CD4-positive, alpha-beta memory T cell (primary cell): ENCODE results near the gene RPL11. TPM values are rescaled to one million over a fixed set of nuclear protein-coding genes. Genes with fewer than 3 reads are reported as not detected.

Experiments
- CTCF ChIA-PET: fragments of 350-600 bp; sonication (Branson Sonifier 250); formaldehyde crosslinking; loops from one replicate; lab custom pipeline; 2021; ENCODE audit warnings: inconsistent platforms; ENCODE audit not compliant: partially characterized antibody; lab: Charles Lee
- POLR2A ChIA-PET: fragments of 350-600 bp; sonication (Branson Sonifier 250); formaldehyde crosslinking; loops from one replicate; lab custom pipeline; 2021; ENCODE audit not compliant: partially characterized antibody; lab: Charles Lee
- DNase-seq, 5 donors: peaks; one replicate each; pipeline versions ENCODE4 v3.0.0 to v3.0.0-alpha.2; 2020 to 2022; ENCODE audit warnings: mixed read lengths in 1 of 5
- H3K27ac ChIP-seq: one replicate; pipeline ENCODE4 v1.7.0; 2013; ENCODE audit warnings: low read depth, low read length
- H3K27me3 ChIP-seq: 2 replicates; pipeline ENCODE4 v1.7.0; 2013; ENCODE audit warnings: mild to moderate bottlenecking, low read length, moderate library complexity; ENCODE audit not compliant: insufficient read depth
- H3K36me3 ChIP-seq: 2 replicates; pipeline ENCODE4 v1.7.0; 2013; ENCODE audit warnings: mild to moderate bottlenecking, low read length, moderate library complexity; ENCODE audit not compliant: insufficient read depth
- H3K4me1 ChIP-seq: 2 replicates; pipeline ENCODE4 v1.7.0; 2013; ENCODE audit warnings: mild to moderate bottlenecking, low read length, moderate library complexity; ENCODE audit not compliant: insufficient read depth
- H3K4me3 ChIP-seq, 2 donors: one replicate each; pipeline ENCODE4 v1.7.0; 2013; ENCODE audit warnings: low read length in 2 of 2, mild to moderate bottlenecking in 1 of 2
- H3K9me3 ChIP-seq, 2 donors: one replicate each; pipeline ENCODE4 v1.7.0; 2013; ENCODE audit warnings: low read length in 2 of 2, control low read depth in 1 of 2; ENCODE audit not compliant: control insufficient read depth in 1 of 2
- H3K27ac Mint-ChIP-seq, 7 donors: one replicate each; pipeline ENCODE4 v1.8.0; 2020 to 2021; ENCODE audit warnings: mixed read lengths in 7 of 7, mild to moderate bottlenecking in 6 of 7, inconsistent platforms in 3 of 7, moderate library complexity in 3 of 7
- H3K27me3 Mint-ChIP-seq, 2 donors: one replicate each; pipeline ENCODE4 v1.8.0; 2020 to 2021; ENCODE audit warnings: mixed read lengths in 2 of 2
- H3K36me3 Mint-ChIP-seq, 2 donors: one replicate each; pipeline ENCODE4 v1.8.0; 2020 to 2021; ENCODE audit warnings: mixed read lengths in 2 of 2, inconsistent platforms in 1 of 2, mild to moderate bottlenecking in 1 of 2
- H3K4me1 Mint-ChIP-seq, 4 donors: one replicate each; pipeline ENCODE4 v1.8.0; 2020 to 2021; ENCODE audit warnings: mixed read lengths in 4 of 4, mild to moderate bottlenecking in 1 of 4
- H3K4me3 Mint-ChIP-seq, 8 donors: one replicate each; pipeline ENCODE4 v1.8.0; 2020 to 2021; ENCODE audit warnings: mixed read lengths in 8 of 8, mild to moderate bottlenecking in 7 of 8, moderate library complexity in 6 of 8, inconsistent platforms in 3 of 8
- H3K9me3 Mint-ChIP-seq, 8 donors: one replicate each; pipeline ENCODE4 v1.8.0; 2020 to 2021; ENCODE audit warnings: mixed read lengths in 8 of 8, mild to moderate bottlenecking in 5 of 8, inconsistent platforms in 3 of 8, moderate library complexity in 1 of 8
- intact Hi-C: fragments of 100-400 bp; cut with micrococcal nuclease; formaldehyde crosslinking; loops from one replicate; pipeline ENCODE4 v1.15.1; 2023
- polyA plus RNA-seq, 2 donors: library from polyadenylated mRNA; unstranded; fragments of 300-500 nt; fragmentation: Illumina TruSeq; gene quantifications; one replicate each; pipeline ENCODE4 v1.2.3, GENCODE V29; 2021
- total RNA-seq, 2 experiments: library from RNA; stranded (reverse); gene quantifications; one replicate each; pipeline ENCODE4 v1.2.3, GENCODE V29; 2021

RPL11 gene
- total and polyA plus RNA-seq, 4 experiments from 2014 or later, result 1,255 to 2,088 (median 1,693) TPM

- Mint-ChIP-seq H3K4me3 (no peak overlapping the region), H3K4me1 (peaks cover 4 to 13% (median 8%) of the 10 kb centered on the region in 4 donors), H3K9me3 (no peaks in the 10 kb centered on the region), H3K27ac (peak overlapping the region in 1 of 7 donors; percentile 22), H3K36me3 (no peaks in the 10 kb centered on the region), H3K27me3 (peaks cover 0 to 1% of the 10 kb centered on the region in 2 donors)
- peak in 2 of 5 donors; percentile 16 to 25 for DNase-seq
- POLR2A ChIA-PET, result no interaction called here
- CTCF ChIA-PET, result interaction anchor here (0.6 to 1.6 kb wide), 7 partner anchors 27 to 176 kb away, joined by 3 to 9 read pairs (median 5); no protein-coding TSS in a partner anchor
- Histone ChIP-seq H3K27ac (no peak overlapping the region), H3K4me1 (peaks cover 8% of the 10 kb centered on the region), H3K4me3 (no peak overlapping the region), H3K9me3 (no peaks in the 10 kb centered on the region), H3K36me3 (no peaks in the 10 kb centered on the region), H3K27me3 (no peaks in the 10 kb centered on the region)
- intact Hi-C loops, result no loop called here
Measured at GRCh38 chr1:23664837-23665795, 26.5 kb upstream of the RPL11 start.

DNA sequence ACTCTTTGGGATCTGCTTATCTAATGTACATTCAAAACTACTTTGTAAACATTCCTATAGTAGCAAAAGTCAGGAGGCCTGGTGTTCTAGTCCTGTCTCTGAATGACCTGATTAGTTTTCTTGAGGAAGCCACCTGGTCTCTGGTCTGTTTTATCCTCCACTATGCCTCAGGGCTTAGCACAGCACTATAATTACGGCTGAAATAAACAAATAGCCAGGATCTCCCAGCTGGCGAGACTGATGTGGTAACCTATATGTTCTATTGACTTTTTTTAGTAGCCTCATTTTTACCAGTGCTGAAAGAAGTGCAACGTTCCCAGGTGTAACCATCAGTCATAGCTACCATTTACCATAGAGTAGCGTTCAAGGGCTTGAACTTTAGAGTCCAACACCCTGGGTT lies 24.2 kb upstream of the RPL11 start:
- Mint-ChIP-seq H3K9me3 (no peaks in the 10 kb centered on the region), H3K27ac (no peak overlapping the region), H3K4me3 (no peak overlapping the region), H3K27me3 (no peaks in the 10 kb centered on the region), H3K4me1 (peaks cover 4 to 13% (median 8%) of the 10 kb centered on the region in 4 donors), H3K36me3 (no peaks in the 10 kb centered on the region)
- Histone ChIP-seq H3K27me3 (no peaks in the 10 kb centered on the region), H3K4me1 (peaks cover 8% of the 10 kb centered on the region), H3K4me3 (no peak overlapping the region), H3K27ac (no peak overlapping the region), H3K9me3 (no peaks in the 10 kb centered on the region), H3K36me3 (no peaks in the 10 kb centered on the region)
- POLR2A ChIA-PET, result no interaction called here
- DNase-seq, result no peak
- CTCF ChIA-PET, result no interaction called here
- intact Hi-C loops, result no loop called here

DNA sequence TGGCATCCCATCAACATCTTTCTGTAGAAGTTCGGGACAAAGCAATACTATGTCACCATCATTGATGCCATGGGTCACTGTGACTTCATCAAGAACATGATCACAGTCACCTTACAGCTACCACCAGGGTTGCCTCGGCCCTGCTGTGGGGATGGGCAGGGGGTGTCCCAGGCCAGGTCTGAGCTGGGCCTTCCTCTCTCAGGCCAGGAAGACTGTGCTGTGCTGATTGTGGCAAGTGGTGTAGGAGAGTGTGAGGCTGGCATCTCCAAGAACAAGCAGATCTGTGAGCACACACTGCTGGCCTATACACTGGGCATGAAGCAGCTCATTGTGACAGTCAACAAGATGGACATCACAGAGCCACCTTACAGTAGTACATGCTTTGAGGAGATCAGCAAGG lies 20.9 kb upstream of the RPL11 start:
- H3K36me3 Mint-ChIP-seq, result no peaks in the 10 kb centered on the region
- intact Hi-C loops, result no loop called here
- no peaks in the 10 kb centered on the region for H3K9me3 ChIP-seq
- H3K4me1 Mint-ChIP-seq, result no peaks in the 10 kb centered on the region
- no peak overlapping the region for H3K4me3 ChIP-seq
- H3K27me3 ChIP-seq, result no peaks in the 10 kb centered on the region
- no peaks in the 10 kb centered on the region for H3K36me3 ChIP-seq
- H3K4me1 ChIP-seq, result no peaks in the 10 kb centered on the region
- ChIA-PET CTCF (no interaction called here), POLR2A (no interaction called here)
- H3K27ac ChIP-seq, result no peak overlapping the region
- no peak overlapping the region for H3K27ac Mint-ChIP-seq
- peaks cover 0 to 1% of the 10 kb centered on the region in 2 donors for H3K27me3 Mint-ChIP-seq
- H3K4me3 Mint-ChIP-seq, result no peak overlapping the region
- no peak for DNase-seq
- no peaks in the 10 kb centered on the region for H3K9me3 Mint-ChIP-seq

GRCh38 chr1:23673086-23673813 lies 18.4 kb upstream of the RPL11 start:
- H3K9me3 ChIP-seq, result no peaks in the 10 kb centered on the region
- no peaks in the 10 kb centered on the region for H3K9me3 Mint-ChIP-seq
- no peak overlapping the region for H3K27ac ChIP-seq
- H3K27me3 Mint-ChIP-seq, result peaks cover 0 to 1% of the 10 kb centered on the region in 2 donors
- POLR2A ChIA-PET, result no interaction called here
- CTCF ChIA-PET, result interaction anchor here (0.8 to 1.3 kb wide), 2 partner anchors 27 to 137 kb away, joined by 3 read pairs; no protein-coding TSS in a partner anchor
- intact Hi-C loops, result no loop called here
- no peak overlapping the region for H3K4me3 ChIP-seq
- no peaks in the 10 kb centered on the region for H3K36me3 Mint-ChIP-seq
- no peaks in the 10 kb centered on the region for H3K4me1 Mint-ChIP-seq
- H3K36me3 ChIP-seq, result no peaks in the 10 kb centered on the region
- H3K27ac Mint-ChIP-seq, result no peak overlapping the region
- no peaks in the 10 kb centered on the region for H3K27me3 ChIP-seq
- no peak overlapping the region for H3K4me3 Mint-ChIP-seq
- H3K4me1 ChIP-seq, result no peaks in the 10 kb centered on the region
- DNase-seq, result no peak

- Mint-ChIP-seq H3K27me3 (peaks cover 8% of the 10 kb centered on the region in 2 donors), H3K9me3 (no peaks in the 10 kb centered on the region), H3K4me1 (no peaks in the 10 kb centered on the region), H3K36me3 (no peaks in the 10 kb centered on the region), H3K4me3 (no peak overlapping the region), H3K27ac (no peak overlapping the region)
- Histone ChIP-seq H3K4me1 (no peaks in the 10 kb centered on the region), H3K27ac (no peak overlapping the region), H3K27me3 (no peaks in the 10 kb centered on the region), H3K36me3 (no peaks in the 10 kb centered on the region), H3K9me3 (no peaks in the 10 kb centered on the region), H3K4me3 (no peak overlapping the region)
- POLR2A ChIA-PET, result no interaction called here
- CTCF ChIA-PET, result interaction anchor here (1.1 kb wide), 1 partner anchor 12 kb away, joined by 5 read pairs; the partner anchor contains the start of gene RPL11
- intact Hi-C loops, result no loop called here
- DNase-seq, result no peak
Measured at GRCh38 chr1:23679815-23680214, 11.8 kb upstream of the RPL11 start.

- Histone ChIP-seq H3K4me3 (no peak overlapping the region), H3K27me3 (no peaks in the 10 kb centered on the region), H3K9me3 (no peaks in the 10 kb centered on the region), H3K4me1 (no peaks in the 10 kb centered on the region), H3K27ac (no peak overlapping the region), H3K36me3 (no peaks in the 10 kb centered on the region)
- H3K4me1 Mint-ChIP-seq, result no peaks in the 10 kb centered on the region
- H3K27me3 Mint-ChIP-seq, result peaks cover 8% of the 10 kb centered on the region in 2 donors
- no peak for DNase-seq
- CTCF ChIA-PET, result interaction anchor here (2.3 kb wide), 1 partner anchor 8 kb away, joined by 11 read pairs; the partner anchor contains the start of gene RPL11
- peaks cover 0 to 3% (median 0%) of the 10 kb centered on the region in 8 donors for H3K9me3 Mint-ChIP-seq
- POLR2A ChIA-PET, result interaction anchor here (1.2 kb wide), 1 partner anchor 9 kb away, joined by 3 read pairs; the partner anchor contains the start of gene RPL11
- no peak overlapping the region for H3K27ac Mint-ChIP-seq
- no peaks in the 10 kb centered on the region for H3K36me3 Mint-ChIP-seq
- intact Hi-C loops, result no loop called here
- no peak overlapping the region for H3K4me3 Mint-ChIP-seq
Measured at GRCh38 chr1:23682946-23683345, 8.7 kb upstream of the RPL11 start.

DNA sequence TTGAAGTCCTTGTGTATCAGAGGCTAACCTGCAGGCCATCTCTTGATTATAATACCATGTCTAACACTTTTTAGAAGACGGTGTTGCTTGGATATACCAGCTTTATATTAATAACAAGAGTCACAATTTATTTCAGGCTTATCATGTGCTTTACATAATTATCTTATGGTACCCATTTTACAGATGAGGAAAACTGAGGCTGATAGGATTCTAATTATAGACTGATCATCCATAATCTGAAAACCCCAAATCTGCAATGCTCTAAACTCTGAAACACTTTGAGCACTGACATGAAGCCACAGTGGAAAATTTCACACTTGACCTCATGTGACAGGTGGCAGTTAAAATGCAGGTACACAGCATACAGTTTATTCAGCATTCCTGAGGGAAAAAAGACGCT lies 7.2 kb upstream of the RPL11 start:
- no peak overlapping the region for H3K4me3 ChIP-seq
- H3K4me1 ChIP-seq, result no peaks in the 10 kb centered on the region
- Mint-ChIP-seq H3K4me3 (no peak overlapping the region), H3K4me1 (no peaks in the 10 kb centered on the region), H3K27ac (no peak overlapping the region), H3K36me3 (no peaks in the 10 kb centered on the region), H3K27me3 (peaks cover 8% of the 10 kb centered on the region in 2 donors), H3K9me3 (peaks cover 0 to 3% (median 0%) of the 10 kb centered on the region in 8 donors)
- ChIA-PET POLR2A (no interaction called here), CTCF (no interaction called here)
- H3K9me3 ChIP-seq, result no peaks in the 10 kb centered on the region
- no peak for DNase-seq
- no peak overlapping the region for H3K27ac ChIP-seq
- H3K27me3 ChIP-seq, result no peaks in the 10 kb centered on the region
- H3K36me3 ChIP-seq, result no peaks in the 10 kb centered on the region
- intact Hi-C loops, result no loop called here
